Thyroid gland (tissue), 4 donors: ENCODE data around the gene CCDC85B. TPM values are rescaled to one million over a fixed set of nuclear protein-coding genes. Genes with fewer than 3 reads are reported as not detected.

Experiments
- DNase-seq, 2 donors: peaks; one replicate each; pipeline ENCODE4 v3.0.0-alpha.2; 2019
- H3K27ac ChIP-seq, 3 donors: fragments of 200-600 bp; sonication (generic); 1 replicate in 2 of 3; 2 replicates in 1 of 3; pipeline ENCODE4 v1.5.1; 2016 to 2019; ENCODE audit warnings: mild to moderate bottlenecking in 1 of 3, moderate library complexity in 1 of 3
- H3K27me3 ChIP-seq: fragments of 200-600 bp; sonication (generic); one replicate; pipeline ENCODE4 v1.5.1; 2019
- H3K36me3 ChIP-seq, 2 donors: fragments of 200-600 bp; sonication (generic); one replicate each; pipeline ENCODE4 v1.5.1; 2016 to 2019
- H3K4me1 ChIP-seq, 2 donors: fragments of 200-600 bp; sonication (generic); one replicate each; pipeline ENCODE4 v1.5.1; 2017 to 2019
- H3K4me3 ChIP-seq, 3 donors: fragments of 200-600 bp; sonication (generic); replicated peaks in 1 of 3; 1 replicate in 2 of 3; 2 replicates in 1 of 3; pipeline ENCODE4 v1.5.1; 2016; ENCODE audit warnings: mild to moderate bottlenecking in 1 of 3
- H3K9me3 ChIP-seq: fragments of 200-600 bp; sonication (generic); one replicate; pipeline ENCODE4 v1.5.1; 2017
- CTCF ChIP-seq, 6 experiments: fragments of 200-600 bp in 3 of 6; fragments of 450-650 bp in 3 of 6; sonication (generic) in 3 of 6; IDR thresholded peaks; one replicate each; pipeline ENCODE4 v1.5.1; 2016 to 2019; ENCODE audit warnings: antibody characterized with exemption in 6 of 6, mild to moderate bottlenecking in 2 of 6, inconsistent platforms in 1 of 6, moderate library complexity in 1 of 6
- POLR2A ChIP-seq, 2 donors: fragments of 450-650 bp; IDR thresholded peaks; one replicate each; pipeline ENCODE4 v1.6.1; 2017; ENCODE audit warnings: antibody characterized with exemption in 2 of 2, mild to moderate bottlenecking in 2 of 2, moderate library complexity in 1 of 2
- WGBS, 2 donors: methylation state at CpG; one replicate each; pipeline ENCODE4 v1.1.5; 2017; 5-methylcytosine and 5-hydroxymethylcytosine counted together
- intact Hi-C: fragments of 100-400 bp; cut with DNase I; formaldehyde crosslinking; loops from one replicate; pipeline ENCODE4 v1.15.1; 2023
- total RNA-seq, 4 donors: library from RNA; depleted of rRNA; stranded (reverse); fragments of >200 nt; gene quantifications; one replicate each; pipeline ENCODE4 v1.2.3, GENCODE V29; 2016

The CCDC85B gene
- total RNA-seq, 4 donors from 2014 or later = 29.8 to 73.8 (median 42.9) TPM

- H3K4me3 ChIP-seq = no peak overlapping the region
- peaks cover 45% of the 10 kb centered on the region in 2 donors for H3K36me3 ChIP-seq
- WGBS, 2 donors = 89 to 93% methylated on average over 21 of the region's 21 CpGs
- H3K27ac ChIP-seq = no peak overlapping the region
- intact Hi-C loops = no loop called here
- H3K4me1 ChIP-seq = peaks cover 3 to 21% of the 10 kb centered on the region in 2 donors
- no peak for DNase-seq
- no peaks in the 10 kb centered on the region for H3K27me3 ChIP-seq
- H3K9me3 ChIP-seq = no peaks in the 10 kb centered on the region
- TF ChIP-seq POLR2A (IDR thresholded peaks at IDR 0.05) (no peak), CTCF (IDR thresholded peaks at IDR 0.05) (no peak)
These were observed 23.8 kb upstream of the CCDC85B start for GRCh38 chr11:65866509-65867283.

GRCh38 chr11:65867284-65868071, 23.0 kb upstream of the CCDC85B start:
- intact Hi-C loops = no loop called here
- TF ChIP-seq POLR2A (IDR thresholded peaks at IDR 0.05) (no peak), CTCF (IDR thresholded peaks at IDR 0.05) (no peak)
- no peaks in the 10 kb centered on the region for H3K9me3 ChIP-seq
- 68 to 71% methylated on average over 29 of the region's 29 CpGs for WGBS, 2 donors
- peaks cover 6 to 23% of the 10 kb centered on the region in 2 donors for H3K4me1 ChIP-seq
- H3K36me3 ChIP-seq = peaks cover 40 to 45% of the 10 kb centered on the region in 2 donors
- H3K27ac ChIP-seq = no peak overlapping the region
- H3K4me3 ChIP-seq = no peak overlapping the region
- no peaks in the 10 kb centered on the region for H3K27me3 ChIP-seq
- DNase-seq = no peak

GRCh38 chr11:65868076-65868667, 22.3 kb upstream of the CCDC85B start:
- peaks cover 40 to 43% of the 10 kb centered on the region in 2 donors for H3K36me3 ChIP-seq
- DNase-seq = no peak
- no peak overlapping the region for H3K4me3 ChIP-seq
- TF ChIP-seq POLR2A (IDR thresholded peaks at IDR 0.05) (no peak), CTCF (IDR thresholded peaks at IDR 0.05) (no peak)
- no peaks in the 10 kb centered on the region for H3K27me3 ChIP-seq
- WGBS, 2 donors = 86 to 93% methylated on average over 13 to 18 of the region's 19 CpGs
- peaks cover 10 to 23% of the 10 kb centered on the region in 2 donors for H3K4me1 ChIP-seq
- intact Hi-C loops = no loop called here
- H3K9me3 ChIP-seq = no peaks in the 10 kb centered on the region
- H3K27ac ChIP-seq = no peak overlapping the region

GRCh38 chr11:65868907-65869306, 21.6 kb upstream of the CCDC85B start:
- no peak overlapping the region for H3K4me3 ChIP-seq
- no peaks in the 10 kb centered on the region for H3K9me3 ChIP-seq
- 80 to 94% methylated on average over 3 of the region's 3 CpGs for WGBS, 2 donors
- TF ChIP-seq CTCF (IDR thresholded peaks at IDR 0.05) = no peak
- TF ChIP-seq POLR2A (IDR thresholded peaks at IDR 0.05) = no peak
- DNase-seq = no peak
- peaks cover 33 to 36% of the 10 kb centered on the region in 2 donors for H3K36me3 ChIP-seq
- intact Hi-C loops = no loop called here
- H3K27ac ChIP-seq = no peak overlapping the region
- no peaks in the 10 kb centered on the region for H3K27me3 ChIP-seq
- H3K4me1 ChIP-seq = peaks cover 14 to 26% of the 10 kb centered on the region in 2 donors
